K562 (cell line): ENCODE data around the gene BIRC3. TPM values are rescaled to one million over a fixed set of nuclear protein-coding genes. Genes with fewer than 3 reads are reported as not detected.

Experiments
- CREB3L1 ChIP-seq: fragments of 450-650 bp; IDR thresholded peaks from 2 replicates; pipeline ENCODE4 v1.6.1; 2014; ENCODE audit warnings: low read depth, mild to moderate bottlenecking, moderate library complexity, borderline replicate concordance
- ERF ChIP-seq: fragments of 450-650 bp; formaldehyde crosslinking; IDR thresholded peaks from 2 replicates; pipeline ENCODE4 v1.4.0; 2020; ENCODE audit warnings: mild to moderate bottlenecking, mixed read lengths
- HNRNPLL ChIP-seq: fragments of 200-400 bp; formaldehyde crosslinking; IDR thresholded peaks from 2 replicates; pipeline ENCODE4 v1.6.1; 2017; ENCODE audit warnings: low read length, low read depth, mild to moderate bottlenecking; ENCODE audit not compliant: poor library complexity, severe bottlenecking
- L3MBTL2 ChIP-seq: fragments of 450-650 bp; IDR thresholded peaks from 2 replicates; pipeline ENCODE4 v1.6.1; 2016; ENCODE audit warnings: mild to moderate bottlenecking, moderate library complexity
- MAFG ChIP-seq: fragments of 450-650 bp; conservative IDR thresholded peaks from 2 replicates; pipeline ENCODE4 v1.6.1; 2016; ENCODE audit warnings: missing genetic modification characterization, missing compliant biosample characterization
- MGA ChIP-seq: fragments of 450-650 bp; IDR thresholded peaks from 2 replicates; pipeline ENCODE4 v1.6.1; 2016; ENCODE audit warnings: mild to moderate bottlenecking, moderate library complexity
- PKNOX1 ChIP-seq: fragments of 450-650 bp; IDR thresholded peaks from 2 replicates; pipeline ENCODE4 v1.6.1; 2016
- THRB ChIP-seq: fragments of 450-650 bp; formaldehyde crosslinking; conservative IDR thresholded peaks from 2 replicates; pipeline ENCODE4 v1.4.0; 2022; ENCODE audit warnings: mild to moderate bottlenecking, missing genetic modification characterization
- ZNF311 ChIP-seq: fragments of 250-450 bp; sonication (Bioruptor Pico); IDR thresholded peaks from 2 replicates; pipeline ENCODE4 v1.4.0; 2020; ENCODE audit warnings: mild to moderate bottlenecking, moderate library complexity
- polyA plus RNA-seq, 8 experiments: library from polyadenylated mRNA; depleted of rRNA in 4 of 8; stranded (reverse) in 5 of 8; unstranded in 3 of 8; fragments of >200 nt; fragmentation: Nextera tagmentation in 2 of 8; fragmentation: Illumina TruSeq in 1 of 8; extraction: Ambion mirVana in 2 of 8; extraction: Trizol in 1 of 8; gene quantifications; 2 replicates each; pipeline versions ENCODE4 v1.2.1 to v1.2.3, GENCODE V29; 2011 to 2014; ENCODE audit warnings: inconsistent platforms in 1 of 8, missing spikeins in 1 of 8
- total RNA-seq, 7 experiments: library from RNA; depleted of rRNA in 6 of 7; stranded (reverse); fragments of >200 nt in 6 of 7; fragmentation: Illumina TruSeq in 2 of 7; extraction: Trizol in 2 of 7; gene quantifications; 2 replicates each; pipeline versions ENCODE4 v1.2.1 to v1.2.3, GENCODE V29; 2011 to 2021; ENCODE audit warnings: low replicate concordance in 1 of 7

BIRC3 gene
- total and polyA plus RNA-seq, 9 of the 15 experiments (the other 6 are each of a cell fraction or from before 2014, with no cell fraction given), result 0.08 to 0.42 (median 0.18) TPM

DNA sequence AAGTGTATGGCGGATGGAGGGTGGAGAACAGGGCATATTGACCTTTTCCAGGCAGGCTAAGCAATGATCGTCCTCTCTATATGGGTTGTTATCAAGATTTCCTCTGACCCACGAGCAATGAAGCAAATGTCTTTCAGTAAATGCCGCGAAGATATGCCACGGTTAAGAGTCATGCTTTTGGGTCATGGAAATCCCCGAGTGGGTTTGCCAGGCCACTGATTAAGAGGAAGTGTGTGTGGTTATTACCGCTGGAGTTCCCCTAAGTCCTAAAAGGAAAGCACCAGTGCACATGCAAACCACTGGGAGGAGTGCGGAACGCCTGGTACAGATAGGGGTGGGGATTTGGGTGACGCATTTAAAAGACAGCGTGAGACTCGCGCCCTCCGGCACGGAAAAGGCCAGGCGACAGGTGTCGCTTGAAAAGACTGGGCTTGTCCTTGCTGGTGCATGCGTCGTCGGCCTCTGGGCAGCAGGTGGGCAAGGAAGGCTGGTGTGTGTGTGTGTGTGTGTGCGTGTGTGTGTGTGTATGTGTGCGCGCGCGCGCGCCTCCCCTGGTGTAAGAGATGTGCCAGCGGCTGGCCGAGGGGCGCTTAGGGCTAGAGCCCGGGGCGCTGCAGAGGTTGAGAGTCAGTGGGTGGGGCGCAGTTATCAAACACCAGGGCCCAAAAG lies at the start of gene BIRC3 (continued):
- TF ChIP-seq MGA (peak; percentile 87), THRB (CRISPR knock-in tag) (no peak), ZNF311 (no peak), MAFG (tag) (no peak), CREB3L1 (peak; percentile 24; the same call in 1 of the 2 replicates), ERF (CRISPR knock-in tag) (no peak), HNRNPLL (no peak), PKNOX1 (peak; percentile 58; the same call in 1 of the 2 replicates), L3MBTL2 (peak; percentile 78)
